Calu3 (cell line): ENCODE data around the gene ACTL6B. TPM values are rescaled to one million over a fixed set of nuclear protein-coding genes. Genes with fewer than 3 reads are reported as not detected.
"Not testable (repeated sequence)": the region's sequence is repeated elsewhere in the genome, so short reads cannot be mapped to it uniquely, and the experiment has no call there.

Source experiments
- BruUV-seq: library from RNA; stranded (reverse); fragments of 400-500 nt; replicated peaks from 2 replicates; lab custom pipeline; 2021; lab: Mats Ljungman, UMichigan
- CTCF ChIA-PET: fragments of 300-600 bp; sonication (Branson Sonifier 250); formaldehyde crosslinking; loops from one replicate; lab custom pipeline; 2022; ENCODE audit warnings: antibody characterized with exemption; lab: Charles Lee
- DNase-seq: peaks from one replicate; pipeline ENCODE4 v3.0.0; 2022
- H3K27ac Mint-ChIP-seq: one replicate; pipeline ENCODE4 v1.8.0; 2022; ENCODE audit warnings: mixed read lengths; ENCODE audit not compliant: unreplicated experiment
- H3K27me3 Mint-ChIP-seq: one replicate; pipeline ENCODE4 v1.8.0; 2022; ENCODE audit warnings: mixed read lengths; ENCODE audit not compliant: unreplicated experiment
- H3K36me3 Mint-ChIP-seq: one replicate; pipeline ENCODE4 v1.8.0; 2022; ENCODE audit warnings: mild to moderate bottlenecking, moderate library complexity, mixed read lengths; ENCODE audit not compliant: insufficient read depth, unreplicated experiment
- H3K4me1 Mint-ChIP-seq: one replicate; pipeline ENCODE4 v1.8.0; 2022; ENCODE audit warnings: mild to moderate bottlenecking, low read depth, mixed read lengths; ENCODE audit not compliant: unreplicated experiment
- H3K4me3 Mint-ChIP-seq: one replicate; pipeline ENCODE4 v1.8.0; 2022; ENCODE audit warnings: mild to moderate bottlenecking, low read depth, moderate library complexity, mixed read lengths; ENCODE audit not compliant: unreplicated experiment
- H3K9me3 Mint-ChIP-seq: one replicate; pipeline ENCODE4 v1.8.0; 2022; ENCODE audit warnings: low read depth, mixed read lengths; ENCODE audit not compliant: unreplicated experiment
- CTCF ChIP-seq: fragments of 200-600 bp; IDR thresholded peaks from one replicate; pipeline ENCODE4 v1.8.0; 2022; ENCODE audit warnings: antibody characterized with exemption; ENCODE audit not compliant: unreplicated experiment
- intact Hi-C: fragments of 100-400 bp; cut with micrococcal nuclease; formaldehyde crosslinking; loops from one replicate; pipeline ENCODE4 v1.10.0; 2022; ENCODE audit not compliant: unreplicated experiment
- total RNA-seq: library from RNA; stranded (reverse); gene quantifications from 2 replicates; pipeline ENCODE4 v1.2.3, GENCODE V29; 2022

The ACTL6B gene
- total RNA-seq, 1 experiment from 2014 or later: not detected

- no peak overlapping the region for H3K4me3 Mint-ChIP-seq
- no peak for DNase-seq
- H3K4me1 Mint-ChIP-seq: no peaks in the 10 kb centered on the region
- no peaks in the 10 kb centered on the region for H3K9me3 Mint-ChIP-seq
- intact Hi-C loops: no loop called here
- no peak overlapping the region for H3K27ac Mint-ChIP-seq
- peaks cover 9% of the 10 kb centered on the region for H3K36me3 Mint-ChIP-seq
- H3K27me3 Mint-ChIP-seq: peaks cover 44% of the 10 kb centered on the region
- no peak for TF ChIP-seq CTCF
- CTCF ChIA-PET: no interaction called here
- no TSS peak for BruUV-seq
Observed at GRCh38 chr7:100668069-100668449, 11.8 kb upstream of the ACTL6B start.

- Mint-ChIP-seq H3K9me3 (no peaks in the 10 kb centered on the region), H3K27me3 (peaks cover 44% of the 10 kb centered on the region), H3K4me1 (no peaks in the 10 kb centered on the region), H3K36me3 (peaks cover 7% of the 10 kb centered on the region), H3K27ac (no peak overlapping the region), H3K4me3 (no peak overlapping the region)
- no peak for DNase-seq
- no peak for TF ChIP-seq CTCF
- BruUV-seq: no TSS peak
- intact Hi-C loops: no loop called here
- CTCF ChIA-PET: no interaction called here
Observed at GRCh38 chr7:100667331-100668068, 11.3 kb upstream of the ACTL6B start.

GRCh38 chr7:100665168-100665726, 9.0 kb upstream of the ACTL6B start:
- H3K27ac Mint-ChIP-seq: no peak overlapping the region
- peaks cover 7% of the 10 kb centered on the region for H3K36me3 Mint-ChIP-seq
- CTCF ChIA-PET: no interaction called here
- no peaks in the 10 kb centered on the region for H3K9me3 Mint-ChIP-seq
- DNase-seq: no peak
- no peak for TF ChIP-seq CTCF
- no peak overlapping the region for H3K4me3 Mint-ChIP-seq
- H3K4me1 Mint-ChIP-seq: no peaks in the 10 kb centered on the region
- intact Hi-C loops: no loop called here
- no TSS peak for BruUV-seq
- H3K27me3 Mint-ChIP-seq: peaks cover 31% of the 10 kb centered on the region

GRCh38 chr7:100662194-100662776, 6.0 kb upstream of the ACTL6B start:
- DNase-seq, H3K9me3 Mint-ChIP-seq, H3K4me1 Mint-ChIP-seq, CTCF ChIA-PET, BruUV-seq, H3K27ac Mint-ChIP-seq, H3K36me3 Mint-ChIP-seq, H3K4me3 Mint-ChIP-seq, intact Hi-C loops: not testable (repeated sequence)
- H3K27me3 Mint-ChIP-seq: peaks cover 18% of the 10 kb centered on the region
